GM18517 (cell line): ENCODE results near the gene FGF8.

ENCODE experiments used
- ATAC-seq: cut with Tn5 transposase; IDR thresholded peaks from one replicate; pipeline ENCODE4 v1.9.1; 2021; ENCODE audit warnings: mild to moderate bottlenecking, moderate library complexity; ENCODE audit not compliant: unreplicated experiment

FGF8 gene

GRCh38 chr10:101770331-101771215 is 5.3 kb downstream of the FGF8 start:
- ATAC-seq: no peak

GRCh38 chr10:101769541-101770180 is 6.3 kb downstream of the FGF8 start:
- no peak for ATAC-seq

- no peak for ATAC-seq
Measured at GRCh38 chr10:101768791-101769170, 7.1 kb downstream of the FGF8 start.

- no peak for ATAC-seq
Measured at GRCh38 chr10:101767966-101768790, 7.7 kb downstream of the FGF8 start.

GRCh38 chr10:101767600-101767945 is 8.3 kb downstream of the FGF8 start:
- ATAC-seq: no peak

- ATAC-seq: no peak
Measured at GRCh38 chr10:101766753-101767599, 8.9 kb downstream of the FGF8 start.

GRCh38 chr10:101766306-101766705 is 9.6 kb downstream of the FGF8 start:
- no peak for ATAC-seq

GRCh38 chr10:101763141-101763846 is 12.6 kb downstream of the FGF8 start:
- no peak for ATAC-seq

- no peak for ATAC-seq
Measured at GRCh38 chr10:101762736-101763135, 13.2 kb downstream of the FGF8 start.

- ATAC-seq: no peak
Measured at GRCh38 chr10:101761226-101761625, 14.7 kb downstream of the FGF8 start.

- ATAC-seq: no peak
Measured at GRCh38 chr10:101760510-101760909, 15.4 kb downstream of the FGF8 start.

- ATAC-seq: no peak
Measured at GRCh38 chr10:101759309-101760247, 16.3 kb downstream of the FGF8 start.

- no peak for ATAC-seq
Measured at GRCh38 chr10:101758858-101759257, 17.1 kb downstream of the FGF8 start.

GRCh38 chr10:101752241-101752640 is 23.7 kb downstream of the FGF8 start:
- no peak for ATAC-seq

GRCh38 chr10:101749047-101750016 is 26.6 kb downstream of the FGF8 start:
- no peak for ATAC-seq

- no peak for ATAC-seq
Measured at GRCh38 chr10:101748496-101748895, 27.4 kb downstream of the FGF8 start.

GRCh38 chr10:101745074-101745696 is 30.7 kb downstream of the FGF8 start:
- no peak for ATAC-seq
